Vagina (tissue), 2 donors: ENCODE measurements around the gene KCNC1. TPM values are rescaled to one million over a fixed set of nuclear protein-coding genes. Genes with fewer than 3 reads are reported as not detected.

Experiments
- DNase-seq, 2 donors: peaks; one replicate each; pipeline ENCODE4 v3.0.0-alpha.2; 2017; ENCODE audit errors: extremely low spot score in 2 of 2
- H3K27ac ChIP-seq: fragments of 200-600 bp; sonication (generic); one replicate; pipeline ENCODE4 v1.5.1; 2019
- H3K27me3 ChIP-seq: fragments of 200-600 bp; sonication (generic); one replicate; pipeline ENCODE4 v1.5.1; 2019
- H3K36me3 ChIP-seq, 2 donors: fragments of 200-600 bp; sonication (generic); one replicate each; pipeline ENCODE4 v1.5.1; 2017 to 2019
- H3K4me1 ChIP-seq: fragments of 200-600 bp; sonication (generic); one replicate; pipeline ENCODE4 v1.5.1; 2019
- H3K4me3 ChIP-seq, 2 donors: fragments of 200-600 bp; sonication (generic); 1 replicate in 1 of 2; 2 replicates in 1 of 2; pipeline ENCODE4 v1.5.1; 2016 to 2019
- H3K9me3 ChIP-seq: fragments of 200-600 bp; sonication (generic); one replicate; pipeline ENCODE4 v1.5.1; 2019
- CTCF ChIP-seq, 3 experiments: fragments of 450-650 bp in 2 of 3; fragments of 200-600 bp in 1 of 3; sonication (generic) in 1 of 3; IDR thresholded peaks; one replicate each; pipeline ENCODE4 v1.5.1; 2017 to 2019; ENCODE audit warnings: antibody characterized with exemption in 3 of 3, mild to moderate bottlenecking in 2 of 3, moderate library complexity in 2 of 3
- POLR2A ChIP-seq, 2 donors: fragments of 450-650 bp; IDR thresholded peaks; one replicate each; pipeline ENCODE4 v1.6.1; 2017; ENCODE audit warnings: antibody characterized with exemption in 2 of 2, mild to moderate bottlenecking in 2 of 2, moderate library complexity in 2 of 2
- POLR2AphosphoS5 ChIP-seq, 2 donors: sonication (generic); formaldehyde crosslinking; IDR thresholded peaks; one replicate each; pipeline ENCODE4 v1.9.0; 2017; ENCODE audit warnings: antibody characterized with exemption in 2 of 2, mild to moderate bottlenecking in 2 of 2, low read depth in 1 of 2; ENCODE audit not compliant: insufficient read depth in 1 of 2
- intact Hi-C: fragments of 100-400 bp; cut with DNase I; formaldehyde crosslinking; loops from one replicate; pipeline ENCODE4 v1.15.1; 2023
- total RNA-seq: library from RNA; depleted of rRNA; stranded (reverse); fragments of >200 nt; gene quantifications from one replicate; pipeline ENCODE4 v1.2.3, GENCODE V29; 2016

The KCNC1 gene
- total RNA-seq: 0.49 TPM

- TF ChIP-seq CTCF (IDR thresholded peaks at IDR 0.05): no peak
- no peak for TF ChIP-seq POLR2AphosphoS5 (IDR thresholded peaks at IDR 0.05; ENCODE audit: insufficient read depth in 1 of 2, low read depth in 1 of 2)
- no peak for TF ChIP-seq POLR2A (IDR thresholded peaks at IDR 0.05)
Measured at GRCh38 chr11:17734418-17734911, at the start of gene KCNC1. Gene KCNC1, plus strand, starts transcription at chr11:17734781. Its CDS starts 1,222 bp downstream, at chr11:17736003.

GRCh38 chr11:17686231-17686980 is 48.2 kb upstream of the KCNC1 start:
- H3K36me3 ChIP-seq: no peaks in the 10 kb centered on the region
- H3K9me3 ChIP-seq: no peaks in the 10 kb centered on the region
- H3K4me3 ChIP-seq: no peak overlapping the region
- H3K4me1 ChIP-seq: no peaks in the 10 kb centered on the region
- no peaks in the 10 kb centered on the region for H3K27me3 ChIP-seq
- no peak for DNase-seq
- intact Hi-C loops: no loop called here
- no peak overlapping the region for H3K27ac ChIP-seq
- TF ChIP-seq CTCF (IDR thresholded peaks at IDR 0.05): no peak
- no peak for TF ChIP-seq POLR2AphosphoS5 (IDR thresholded peaks at IDR 0.05; ENCODE audit: insufficient read depth in 1 of 2, low read depth in 1 of 2)
- no peak for TF ChIP-seq POLR2A (IDR thresholded peaks at IDR 0.05)

More at GRCh38 chr11:17734418-17734911, at the start of gene KCNC1:
- peaks cover 19% of the 10 kb centered on the region for H3K4me1 ChIP-seq
- intact Hi-C loops: loop anchor here (2.0 kb wide), 1 partner anchor 246 kb away; no protein-coding TSS in a partner anchor
- no peaks in the 10 kb centered on the region for H3K9me3 ChIP-seq
- DNase-seq: no peak
- H3K27me3 ChIP-seq: no peaks in the 10 kb centered on the region
- no peaks in the 10 kb centered on the region for H3K36me3 ChIP-seq
- H3K4me3 ChIP-seq: peak within 1 kb of the TSS; percentile 45 to 47
- H3K27ac ChIP-seq: peak within 1 kb of the TSS; percentile 63

GRCh38 chr11:17687946-17688670 is 46.5 kb upstream of the KCNC1 start:
- DNase-seq: peak in 1 of 2 donors; percentile 64
- no peak for TF ChIP-seq POLR2AphosphoS5 (IDR thresholded peaks at IDR 0.05; ENCODE audit: insufficient read depth in 1 of 2, low read depth in 1 of 2)
- no peak for TF ChIP-seq CTCF (IDR thresholded peaks at IDR 0.05)
- TF ChIP-seq POLR2A (IDR thresholded peaks at IDR 0.05): no peak
- Histone ChIP-seq H3K9me3 (no peaks in the 10 kb centered on the region), H3K4me1 (no peaks in the 10 kb centered on the region), H3K27ac (no peak overlapping the region), H3K36me3 (no peaks in the 10 kb centered on the region), H3K27me3 (no peaks in the 10 kb centered on the region), H3K4me3 (no peak overlapping the region)
- intact Hi-C loops: no loop called here

GRCh38 chr11:17691550-17691949 is 43.0 kb upstream of the KCNC1 start:
- H3K27me3 ChIP-seq: no peaks in the 10 kb centered on the region

More at GRCh38 chr11:17691550-17691949, 43.0 kb upstream of the KCNC1 start:
- intact Hi-C loops: no loop called here
- Histone ChIP-seq H3K36me3 (no peaks in the 10 kb centered on the region), H3K9me3 (no peaks in the 10 kb centered on the region), H3K4me1 (no peaks in the 10 kb centered on the region), H3K27ac (no peak overlapping the region), H3K4me3 (no peak overlapping the region)
- peak in 1 of 2 donors; percentile 11 for DNase-seq
- no peak for TF ChIP-seq POLR2A (IDR thresholded peaks at IDR 0.05)
- no peak for TF ChIP-seq POLR2AphosphoS5 (IDR thresholded peaks at IDR 0.05; ENCODE audit: insufficient read depth in 1 of 2, low read depth in 1 of 2)
- TF ChIP-seq CTCF (IDR thresholded peaks at IDR 0.05): no peak
